CD4-positive, CD25-positive, alpha-beta regulatory T cell (primary cell): ENCODE data around the gene MFAP5. TPM values are rescaled to one million over a fixed set of nuclear protein-coding genes. Genes with fewer than 3 reads are reported as not detected.
"Not testable (repeated sequence)": the region's sequence is repeated elsewhere in the genome, so short reads cannot be mapped to it uniquely, and the experiment has no call there.

ENCODE experiments used
- ATAC-seq, 2 donors: fragments of 150-1000 bp; cut with Tn5 transposase; one replicate each; pipeline ENCODE4 v1.10.0; 2021; ENCODE audit warnings: low read depth in 2 of 2, moderate number of reproducible peaks in 2 of 2, moderate library complexity in 1 of 2
- DNase-seq, 3 donors: peaks; one replicate each; pipeline versions ENCODE4 v3.0.0 to v3.0.0-alpha.2; 2012 to 2022; ENCODE audit warnings: mixed read lengths in 1 of 3
- H3K27ac ChIP-seq: one replicate; pipeline ENCODE4 v1.7.0; 2013; ENCODE audit warnings: mild to moderate bottlenecking, low read length; ENCODE audit not compliant: insufficient read depth, poor library complexity, severe bottlenecking
- H3K27me3 ChIP-seq: one replicate; pipeline ENCODE4 v1.7.0; 2013; ENCODE audit warnings: low read length; ENCODE audit not compliant: control insufficient read depth, insufficient read depth
- H3K36me3 ChIP-seq: one replicate; pipeline ENCODE4 v1.7.0; 2013; ENCODE audit warnings: mild to moderate bottlenecking, low read length, moderate library complexity; ENCODE audit not compliant: control insufficient read depth, insufficient read depth
- H3K4me1 ChIP-seq: 2 replicates; pipeline ENCODE4 v1.7.0; 2013; ENCODE audit warnings: mild to moderate bottlenecking, low read length; ENCODE audit not compliant: insufficient read depth, control insufficient read depth, poor library complexity, severe bottlenecking
- H3K4me3 ChIP-seq: one replicate; pipeline ENCODE4 v1.7.0; 2013; ENCODE audit warnings: low read depth, mild to moderate bottlenecking, low read length, moderate library complexity
- H3K9me3 ChIP-seq, 2 experiments: 1 replicate in 1 of 2; 2 replicates in 1 of 2; pipeline ENCODE4 v1.7.0; 2013; ENCODE audit warnings: low read length in 2 of 2, mild to moderate bottlenecking in 1 of 2, moderate library complexity in 1 of 2; ENCODE audit not compliant: control insufficient read depth in 2 of 2
- H3K27ac Mint-ChIP-seq, 3 donors: one replicate each; pipeline ENCODE4 v1.8.0; 2020 to 2022; ENCODE audit warnings: mild to moderate bottlenecking in 3 of 3, mixed read lengths in 3 of 3, moderate library complexity in 2 of 3
- H3K27me3 Mint-ChIP-seq: one replicate; pipeline ENCODE4 v1.8.0; 2022; ENCODE audit warnings: mild to moderate bottlenecking, mixed read lengths
- H3K36me3 Mint-ChIP-seq: one replicate; pipeline ENCODE4 v1.8.0; 2020; ENCODE audit warnings: mixed read lengths
- H3K4me1 Mint-ChIP-seq, 4 donors: one replicate each; pipeline ENCODE4 v1.8.0; 2020 to 2022; ENCODE audit warnings: mixed read lengths in 4 of 4, mild to moderate bottlenecking in 1 of 4
- H3K4me3 Mint-ChIP-seq, 4 donors: one replicate each; pipeline ENCODE4 v1.8.0; 2020 to 2022; ENCODE audit warnings: mild to moderate bottlenecking in 4 of 4, mixed read lengths in 4 of 4, moderate library complexity in 3 of 4
- H3K9me3 Mint-ChIP-seq, 7 donors: one replicate each; pipeline ENCODE4 v1.8.0; 2020 to 2022; ENCODE audit warnings: mixed read lengths in 7 of 7, mild to moderate bottlenecking in 3 of 7, moderate library complexity in 2 of 7
- polyA plus RNA-seq, 4 donors: library from polyadenylated mRNA; unstranded; fragments of 300-500 nt; fragmentation: Illumina TruSeq; gene quantifications; one replicate each; pipeline ENCODE4 v1.2.3, GENCODE V29; 2021
- total RNA-seq: library from RNA; stranded (reverse); gene quantifications from one replicate; pipeline ENCODE4 v1.2.3, GENCODE V29; 2022

The MFAP5 gene
- total and polyA plus RNA-seq, 5 donors from 2014 or later: not detected

DNA sequence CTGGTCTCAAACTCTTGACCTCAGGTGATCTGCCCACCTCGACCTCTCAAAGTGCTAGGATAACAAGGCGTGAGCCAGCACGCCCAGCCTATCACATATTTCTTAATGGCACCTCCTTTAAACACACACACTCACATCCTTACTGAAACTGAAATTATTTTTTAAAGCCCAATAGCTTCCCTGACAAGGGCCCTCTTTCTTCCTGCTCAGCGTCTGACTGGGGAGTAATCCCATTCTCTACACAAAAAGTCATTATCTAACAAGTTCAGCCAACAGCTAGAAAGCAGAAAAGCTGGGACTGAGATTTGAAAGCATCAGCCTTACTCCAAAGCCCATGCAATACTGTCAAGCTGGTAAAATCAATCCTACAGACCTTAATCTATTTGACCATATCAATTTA, 40.0 kb downstream of the MFAP5 start:
- Mint-ChIP-seq H3K4me3 (no peak overlapping the region), H3K4me1 (no peaks in the 10 kb centered on the region), H3K9me3 (peaks cover 0 to 3% (median 0%) of the 10 kb centered on the region in 7 donors), H3K36me3 (no peaks in the 10 kb centered on the region), H3K27ac (no peak overlapping the region), H3K27me3 (no peaks in the 10 kb centered on the region)
- Histone ChIP-seq H3K36me3 (no peaks in the 10 kb centered on the region), H3K27me3 (no peaks in the 10 kb centered on the region), H3K4me1 (no peaks in the 10 kb centered on the region), H3K27ac (no peak overlapping the region), H3K4me3 (no peak overlapping the region), H3K9me3 (no peaks in the 10 kb centered on the region)
- ATAC-seq: no peak
- DNase-seq: no peak

GRCh38 chr12:8615206-8615605, 47.4 kb downstream of the MFAP5 start:
- H3K9me3 ChIP-seq: no peaks in the 10 kb centered on the region
- Mint-ChIP-seq H3K36me3 (no peaks in the 10 kb centered on the region), H3K27ac (no peak overlapping the region), H3K27me3 (peaks cover 4% of the 10 kb centered on the region), H3K4me3 (no peak overlapping the region), H3K9me3 (peaks cover 0 to 2% (median 0%) of the 10 kb centered on the region in 7 donors), H3K4me1 (peaks cover 0 to 6% (median 3%) of the 10 kb centered on the region in 4 donors)
- no peaks in the 10 kb centered on the region for H3K36me3 ChIP-seq
- H3K27me3 ChIP-seq: no peaks in the 10 kb centered on the region
- no peak for DNase-seq
- peaks cover 5% of the 10 kb centered on the region for H3K4me1 ChIP-seq
- H3K27ac ChIP-seq: no peak overlapping the region
- ATAC-seq: no peak
- H3K4me3 ChIP-seq: no peak overlapping the region

DNA sequence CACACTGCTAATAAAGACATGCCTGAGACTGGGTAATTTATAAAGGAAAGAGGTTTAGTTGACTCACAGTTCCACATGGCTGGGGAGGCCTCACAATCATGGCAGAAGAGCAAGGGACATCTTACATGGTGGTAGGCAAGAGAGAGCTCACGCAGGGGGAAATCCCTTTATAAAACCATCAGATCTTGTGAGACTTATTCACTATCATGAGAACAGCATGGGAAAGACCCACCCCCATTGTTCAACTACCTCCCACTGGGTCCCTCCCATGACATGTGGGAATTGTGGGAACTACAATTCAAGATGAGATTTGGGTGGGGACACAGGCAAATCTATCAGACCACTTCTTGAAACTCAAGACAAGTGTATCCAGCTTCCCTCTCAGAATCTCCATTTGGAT, 48.7 kb downstream of the MFAP5 start:
- H3K36me3 Mint-ChIP-seq, H3K27ac Mint-ChIP-seq, DNase-seq, H3K4me3 ChIP-seq, ATAC-seq, H3K27me3 ChIP-seq, H3K4me3 Mint-ChIP-seq, H3K9me3 Mint-ChIP-seq, H3K36me3 ChIP-seq, H3K27ac ChIP-seq, H3K9me3 ChIP-seq, H3K27me3 Mint-ChIP-seq, H3K4me1 ChIP-seq: not testable (repeated sequence)
- H3K4me1 Mint-ChIP-seq: peaks cover 4 to 14% (median 7%) of the 10 kb centered on the region in 4 donors

- ATAC-seq: no peak
- H3K9me3 Mint-ChIP-seq: peaks cover 0 to 2% (median 0%) of the 10 kb centered on the region in 7 donors
Measured at GRCh38 chr12:8612629-8613028, 50.0 kb downstream of the MFAP5 start, which contains the start of gene AICDA. Gene AICDA, minus strand, starts transcription at chr12:8612859. Its CDS starts 92 bp downstream, at chr12:8612767.

DNA sequence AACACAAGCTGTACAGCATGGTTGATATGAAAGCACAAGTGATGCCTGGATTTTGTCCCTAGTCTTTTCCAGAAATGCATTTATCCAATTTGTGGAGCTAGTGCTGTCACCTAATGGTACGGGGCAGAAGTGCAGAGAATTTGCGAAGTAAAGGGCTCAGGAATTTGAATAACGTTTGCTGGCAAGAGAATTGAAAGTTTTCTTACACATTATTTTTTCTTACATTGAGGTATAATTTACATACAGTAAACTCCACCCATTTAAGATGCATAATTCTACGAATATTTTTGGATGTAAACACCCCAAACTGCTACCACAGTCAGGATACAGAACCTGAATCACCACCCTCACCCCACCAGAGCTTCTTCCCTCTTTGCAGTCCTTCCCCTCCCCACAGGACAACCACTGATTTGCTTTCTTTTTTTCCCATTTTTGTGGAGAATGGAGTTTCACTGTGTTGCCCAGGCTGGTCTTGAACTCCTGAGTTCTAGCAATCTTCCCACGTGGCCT, 53.5 kb downstream of the MFAP5 start:
- Mint-ChIP-seq H3K36me3 (no peaks in the 10 kb centered on the region), H3K4me3 (peak overlapping the region in 3 of 4 donors; percentile 61 to 69 (median 65)), H3K27me3 (peaks cover 4% of the 10 kb centered on the region), H3K4me1 (peaks cover 4 to 17% (median 8%) of the 10 kb centered on the region in 4 donors), H3K27ac (peak overlapping the region in 1 of 3 donors; percentile 26), H3K9me3 (no peaks in the 10 kb centered on the region)
- H3K36me3 ChIP-seq: no peaks in the 10 kb centered on the region
- DNase-seq (peak in 2 of 3 donors; percentile 1 to 30), ATAC-seq (no peak)
- no peak overlapping the region for H3K27ac ChIP-seq
- peaks cover 5% of the 10 kb centered on the region for H3K4me1 ChIP-seq
- peak overlapping the region; percentile 56 for H3K4me3 ChIP-seq
- H3K27me3 ChIP-seq: no peaks in the 10 kb centered on the region
- no peaks in the 10 kb centered on the region for H3K9me3 ChIP-seq

More at GRCh38 chr12:8612629-8613028, 50.0 kb downstream of the MFAP5 start, which contains the start of gene AICDA:
- Histone ChIP-seq H3K27ac (no peak within 1 kb of the TSS), H3K4me3 (no peak within 1 kb of the TSS), H3K4me1 (peaks cover 5% of the 10 kb centered on the region), H3K36me3 (no peaks in the 10 kb centered on the region), H3K9me3 (no peaks in the 10 kb centered on the region), H3K27me3 (no peaks in the 10 kb centered on the region)
- Mint-ChIP-seq H3K36me3 (no peaks in the 10 kb centered on the region), H3K27me3 (peaks cover 4% of the 10 kb centered on the region), H3K4me1 (peaks cover 4 to 17% (median 8%) of the 10 kb centered on the region in 4 donors), H3K4me3 (peak within 1 kb of the TSS in 1 of 4 donors; percentile 38), H3K27ac (peak within 1 kb of the TSS in 1 of 3 donors; percentile 72)
- no peak for DNase-seq

DNA sequence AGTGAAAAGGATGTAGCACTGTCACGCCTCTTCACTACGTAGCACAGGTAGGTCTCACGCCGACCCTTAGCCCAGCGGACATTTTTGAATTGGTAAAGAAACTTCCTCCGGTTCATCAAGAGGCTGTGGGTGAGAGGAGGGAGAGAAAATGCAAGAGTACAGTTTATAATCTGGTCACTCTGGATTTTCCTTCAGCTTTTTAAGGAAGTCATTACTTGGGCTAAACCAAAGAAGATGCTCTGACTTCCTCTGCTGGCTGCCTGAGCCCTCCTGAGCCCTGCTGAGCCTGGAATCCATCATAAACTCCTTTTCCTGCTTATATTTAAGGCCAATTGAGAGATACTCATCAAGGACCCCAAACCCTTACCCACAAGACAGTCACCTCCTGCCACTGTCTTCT, 55.7 kb downstream of the MFAP5 start:
- H3K4me1 ChIP-seq: peaks cover 5% of the 10 kb centered on the region
- H3K27me3 ChIP-seq: no peaks in the 10 kb centered on the region
- H3K36me3 ChIP-seq: no peaks in the 10 kb centered on the region
- no peak for ATAC-seq
- no peak overlapping the region for H3K27ac ChIP-seq
- Mint-ChIP-seq H3K27ac (peak overlapping the region in 1 of 3 donors; percentile 12), H3K9me3 (peaks cover 0 to 2% (median 0%) of the 10 kb centered on the region in 7 donors), H3K27me3 (no peaks in the 10 kb centered on the region), H3K4me3 (no peak overlapping the region), H3K4me1 (peaks cover 4 to 13% (median 8%) of the 10 kb centered on the region in 4 donors), H3K36me3 (no peaks in the 10 kb centered on the region)
- no peak for DNase-seq
- H3K4me3 ChIP-seq: no peak overlapping the region
- H3K9me3 ChIP-seq: no peaks in the 10 kb centered on the region

DNA sequence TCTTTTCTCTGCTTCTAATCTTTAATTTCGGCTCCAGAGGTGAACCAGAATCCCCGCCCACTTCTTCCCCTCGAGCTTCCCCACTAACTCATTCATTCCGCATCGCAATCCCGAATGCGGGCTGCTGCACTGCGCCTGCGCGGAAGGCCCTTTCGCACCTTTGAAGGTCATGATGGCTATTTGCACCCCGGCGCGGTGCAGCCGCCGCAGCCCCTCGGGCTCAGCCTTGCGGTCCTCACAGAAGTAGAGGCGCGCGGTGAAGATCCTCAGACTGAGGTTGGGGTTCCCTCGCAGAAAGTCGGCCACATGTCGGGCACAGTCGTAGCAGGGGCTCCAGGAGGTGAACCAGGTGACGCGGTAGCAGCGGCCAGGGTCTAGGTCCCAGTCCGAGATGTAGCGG, 57.6 kb downstream of the MFAP5 start:
- H3K27me3 Mint-ChIP-seq: no peaks in the 10 kb centered on the region
- Histone ChIP-seq H3K4me3 (no peak overlapping the region), H3K27me3 (no peaks in the 10 kb centered on the region), H3K36me3 (no peaks in the 10 kb centered on the region), H3K27ac (no peak overlapping the region), H3K4me1 (no peaks in the 10 kb centered on the region), H3K9me3 (no peaks in the 10 kb centered on the region)
- peaks cover 0 to 2% (median 0%) of the 10 kb centered on the region in 7 donors for H3K9me3 Mint-ChIP-seq
- H3K36me3 Mint-ChIP-seq: peaks cover 5% of the 10 kb centered on the region
- DNase-seq (no peak), ATAC-seq (no peak)
- no peak overlapping the region for H3K4me3 Mint-ChIP-seq
- H3K4me1 Mint-ChIP-seq: peaks cover 0 to 11% (median 7%) of the 10 kb centered on the region in 4 donors
- H3K27ac Mint-ChIP-seq: no peak overlapping the region

DNA sequence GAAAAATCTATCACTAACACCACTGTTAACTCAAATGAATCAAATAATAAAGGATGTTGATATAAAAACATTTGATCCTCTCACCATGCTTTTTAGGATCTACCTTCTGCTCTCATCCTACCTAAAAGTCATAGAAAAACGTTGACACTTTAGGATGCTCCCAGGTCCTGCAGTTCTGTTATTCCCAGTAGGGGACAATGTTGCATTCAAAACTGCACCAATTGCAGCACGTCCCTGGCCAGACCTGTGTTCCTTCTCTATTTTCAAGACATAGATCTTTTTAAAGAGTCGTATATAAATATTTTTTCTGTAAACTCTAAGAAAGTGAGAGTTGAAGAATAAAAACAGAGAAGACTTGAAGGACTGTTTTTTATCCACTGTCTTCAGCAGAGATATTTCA, 58.8 kb downstream of the MFAP5 start:
- H3K4me3 Mint-ChIP-seq: no peak overlapping the region
- H3K27me3 ChIP-seq: no peaks in the 10 kb centered on the region
- no peak for ATAC-seq
- H3K9me3 ChIP-seq: no peaks in the 10 kb centered on the region
- peaks cover 0 to 2% (median 1%) of the 10 kb centered on the region in 4 donors for H3K4me1 Mint-ChIP-seq
- no peak overlapping the region for H3K4me3 ChIP-seq
- H3K27me3 Mint-ChIP-seq: no peaks in the 10 kb centered on the region
- H3K9me3 Mint-ChIP-seq: peaks cover 0 to 2% (median 0%) of the 10 kb centered on the region in 7 donors
- peaks cover 5% of the 10 kb centered on the region for H3K36me3 Mint-ChIP-seq
- H3K36me3 ChIP-seq: no peaks in the 10 kb centered on the region
- no peaks in the 10 kb centered on the region for H3K4me1 ChIP-seq
- H3K27ac ChIP-seq: no peak overlapping the region
- no peak for DNase-seq
- H3K27ac Mint-ChIP-seq: no peak overlapping the region
